Neural cell (in vitro differentiated cells): ENCODE results near the gene SNAI1.

ENCODE experiments used
- EP300 ChIP-seq: fragments of 450-650 bp; conservative IDR thresholded peaks from 2 replicates; pipeline ENCODE4 v1.6.1; 2014; ENCODE audit warnings: antibody characterized with exemption, mild to moderate bottlenecking, moderate library complexity; ENCODE audit not compliant: poor library complexity, severe bottlenecking
- POLR2AphosphoS5 ChIP-seq: IDR thresholded peaks from 2 replicates; pipeline ENCODE4 v1.6.1; 2012
- RAD21 ChIP-seq: fragments of 450-650 bp; conservative IDR thresholded peaks from 2 replicates; pipeline ENCODE4 v1.6.1; 2014; ENCODE audit warnings: antibody characterized with exemption, mild to moderate bottlenecking, moderate library complexity
- TAF1 ChIP-seq: IDR thresholded peaks from 2 replicates; pipeline ENCODE4 v1.6.1; 2012; ENCODE audit warnings: low read depth
- TF ChIP-seq, protein P1 (sequence below): fragments of 450-650 bp; IDR thresholded peaks from 2 replicates; pipeline ENCODE4 v1.5.1; 2014; ENCODE audit warnings: antibody characterized with exemption, mild to moderate bottlenecking, moderate library complexity; ENCODE audit not compliant: poor library complexity, severe bottlenecking
- TF ChIP-seq, protein P2 (sequence below): IDR thresholded peaks from 2 replicates; pipeline ENCODE4 v1.6.1; 2012; ENCODE audit warnings: borderline replicate concordance

DNA sequence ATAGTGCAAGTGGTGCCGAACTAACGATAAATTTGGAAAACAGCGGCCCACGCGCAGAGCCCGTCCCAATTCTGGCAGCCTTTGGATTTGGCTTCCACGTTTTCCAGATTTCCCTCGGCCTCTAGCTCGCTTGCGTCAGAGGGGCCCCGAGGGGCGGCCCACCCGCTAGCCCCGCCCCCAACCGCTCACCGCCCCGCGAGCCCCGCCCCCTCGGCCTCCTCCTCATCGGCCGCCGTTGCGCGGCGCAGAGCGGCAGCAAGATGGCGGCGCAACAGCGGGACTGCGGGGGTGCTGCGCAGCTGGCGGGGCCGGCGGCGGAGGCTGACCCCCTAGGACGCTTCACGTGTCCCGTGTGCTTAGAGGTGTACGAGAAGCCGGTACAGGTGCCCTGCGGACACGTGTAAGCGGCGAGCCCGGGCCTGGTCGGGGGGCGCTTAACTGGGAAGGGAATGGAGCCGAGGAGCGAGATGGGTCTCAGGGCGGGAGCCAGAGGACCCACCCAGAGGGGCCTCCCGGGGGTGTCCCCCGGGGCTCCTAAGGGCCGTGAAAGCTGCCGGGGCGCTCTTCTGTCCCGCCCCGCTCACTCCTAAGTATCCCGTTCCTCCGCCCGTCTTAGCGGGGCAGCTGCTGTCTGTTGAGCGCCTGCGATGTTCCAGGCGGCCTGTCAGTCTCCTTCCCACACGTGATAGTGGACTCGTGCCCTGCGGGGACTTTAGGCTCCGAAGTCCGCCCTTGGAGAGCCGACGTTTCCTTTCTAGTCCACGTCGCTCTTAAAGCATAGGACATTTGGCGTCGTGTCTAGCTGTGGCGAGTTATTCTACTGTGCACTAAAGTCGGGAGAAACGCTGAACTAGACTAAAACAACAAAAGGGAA lies 46.4 kb upstream of the SNAI1 start, which contains the start of gene RNF114:
- peak; percentile 38 for TF ChIP-seq EP300
- TF ChIP-seq POLR2AphosphoS5, result peak; percentile 98
- TF ChIP-seq, protein P1, sequence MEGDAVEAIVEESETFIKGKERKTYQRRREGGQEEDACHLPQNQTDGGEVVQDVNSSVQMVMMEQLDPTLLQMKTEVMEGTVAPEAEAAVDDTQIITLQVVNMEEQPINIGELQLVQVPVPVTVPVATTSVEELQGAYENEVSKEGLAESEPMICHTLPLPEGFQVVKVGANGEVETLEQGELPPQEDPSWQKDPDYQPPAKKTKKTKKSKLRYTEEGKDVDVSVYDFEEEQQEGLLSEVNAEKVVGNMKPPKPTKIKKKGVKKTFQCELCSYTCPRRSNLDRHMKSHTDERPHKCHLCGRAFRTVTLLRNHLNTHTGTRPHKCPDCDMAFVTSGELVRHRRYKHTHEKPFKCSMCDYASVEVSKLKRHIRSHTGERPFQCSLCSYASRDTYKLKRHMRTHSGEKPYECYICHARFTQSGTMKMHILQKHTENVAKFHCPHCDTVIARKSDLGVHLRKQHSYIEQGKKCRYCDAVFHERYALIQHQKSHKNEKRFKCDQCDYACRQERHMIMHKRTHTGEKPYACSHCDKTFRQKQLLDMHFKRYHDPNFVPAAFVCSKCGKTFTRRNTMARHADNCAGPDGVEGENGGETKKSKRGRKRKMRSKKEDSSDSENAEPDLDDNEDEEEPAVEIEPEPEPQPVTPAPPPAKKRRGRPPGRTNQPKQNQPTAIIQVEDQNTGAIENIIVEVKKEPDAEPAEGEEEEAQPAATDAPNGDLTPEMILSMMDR, result peak; percentile 29
- TF ChIP-seq TAF1, result peak; percentile 79
- TF ChIP-seq, protein P2, sequence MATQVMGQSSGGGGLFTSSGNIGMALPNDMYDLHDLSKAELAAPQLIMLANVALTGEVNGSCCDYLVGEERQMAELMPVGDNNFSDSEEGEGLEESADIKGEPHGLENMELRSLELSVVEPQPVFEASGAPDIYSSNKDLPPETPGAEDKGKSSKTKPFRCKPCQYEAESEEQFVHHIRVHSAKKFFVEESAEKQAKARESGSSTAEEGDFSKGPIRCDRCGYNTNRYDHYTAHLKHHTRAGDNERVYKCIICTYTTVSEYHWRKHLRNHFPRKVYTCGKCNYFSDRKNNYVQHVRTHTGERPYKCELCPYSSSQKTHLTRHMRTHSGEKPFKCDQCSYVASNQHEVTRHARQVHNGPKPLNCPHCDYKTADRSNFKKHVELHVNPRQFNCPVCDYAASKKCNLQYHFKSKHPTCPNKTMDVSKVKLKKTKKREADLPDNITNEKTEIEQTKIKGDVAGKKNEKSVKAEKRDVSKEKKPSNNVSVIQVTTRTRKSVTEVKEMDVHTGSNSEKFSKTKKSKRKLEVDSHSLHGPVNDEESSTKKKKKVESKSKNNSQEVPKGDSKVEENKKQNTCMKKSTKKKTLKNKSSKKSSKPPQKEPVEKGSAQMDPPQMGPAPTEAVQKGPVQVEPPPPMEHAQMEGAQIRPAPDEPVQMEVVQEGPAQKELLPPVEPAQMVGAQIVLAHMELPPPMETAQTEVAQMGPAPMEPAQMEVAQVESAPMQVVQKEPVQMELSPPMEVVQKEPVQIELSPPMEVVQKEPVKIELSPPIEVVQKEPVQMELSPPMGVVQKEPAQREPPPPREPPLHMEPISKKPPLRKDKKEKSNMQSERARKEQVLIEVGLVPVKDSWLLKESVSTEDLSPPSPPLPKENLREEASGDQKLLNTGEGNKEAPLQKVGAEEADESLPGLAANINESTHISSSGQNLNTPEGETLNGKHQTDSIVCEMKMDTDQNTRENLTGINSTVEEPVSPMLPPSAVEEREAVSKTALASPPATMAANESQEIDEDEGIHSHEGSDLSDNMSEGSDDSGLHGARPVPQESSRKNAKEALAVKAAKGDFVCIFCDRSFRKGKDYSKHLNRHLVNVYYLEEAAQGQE, result peak; percentile 71
- TF ChIP-seq RAD21, result no peak
